ENCODE measurements around the gene PDZD7. TPM values are rescaled to one million over a fixed set of nuclear protein-coding genes. Genes with fewer than 3 reads are reported as not detected.

PDZD7 gene
- polyA plus RNA-seq, 1 of the 3 experiments (the other 2 are of a cell fraction): 1.9 TPM

GRCh38 chr10:100969187-100970075 lies 61.5 kb downstream of the PDZD7 start, which contains the start of gene SEMA4G:
Gene SEMA4G (plus strand): TSS chr10:100969504. CDS start chr10:100972913, 3,409 bp downstream.
- Histone ChIP-seq H3K9me3 (no peaks in the 10 kb centered on the region), H3K79me2 (ENCODE audit: insufficient read depth) (no peaks in the 10 kb centered on the region), H3K27me3 (ENCODE audit: insufficient read depth) (no peaks in the 10 kb centered on the region), H3K9me2 (no peaks in the 10 kb centered on the region), H3K4me3 (ENCODE audit: low read depth in 2 of 2, low read length in 1 of 2) (peak within 1 kb of the TSS; percentile 79 to 82), H3K36me3 (replicated peaks in 1 of 2; ENCODE audit: control insufficient read depth in 1 of 2, insufficient read depth in 2 of 2, low read length in 1 of 2) (peaks cover 11 to 23% of the 10 kb centered on the region in 2 experiments), H2AFZ (ENCODE audit: low read depth) (peak within 1 kb of the TSS; percentile 85), H3F3A (replicated peaks; ENCODE audit: insufficient read depth) (peaks cover 3% of the 10 kb centered on the region), H3K27ac (ENCODE audit: low read depth in 2 of 2, low read length in 1 of 2) (peak within 1 kb of the TSS in 1 of 2 experiments; percentile 53; a peak in 1 of 4 replicates), H3K4me2 (peak within 1 kb of the TSS; percentile 99), H3K4me1 (ENCODE audit: control insufficient read depth in 1 of 2, insufficient read depth in 2 of 2, low read depth in 1 of 2, low read length in 1 of 2) (peaks cover 4 to 19% of the 10 kb centered on the region in 2 experiments; a peak in 2 of 4 replicates), H3K9ac (peak within 1 kb of the TSS; percentile 61), H4K20me1 (ENCODE audit: insufficient read depth) (no peaks in the 10 kb centered on the region)
- ChIA-PET CTCF (interaction anchor here (0.5 to 3.4 kb wide), 21 partner anchors 12 to 250 kb away, joined by 3 to 24 read pairs (median 4); partner anchors contain the start of gene LZTS2), POLR2A (no interaction called here)
- 8% methylated on average over 20 of the region's 70 CpGs for WGBS (ENCODE audit: low lambda C conversion rate)
- TF ChIP-seq, protein P1, sequence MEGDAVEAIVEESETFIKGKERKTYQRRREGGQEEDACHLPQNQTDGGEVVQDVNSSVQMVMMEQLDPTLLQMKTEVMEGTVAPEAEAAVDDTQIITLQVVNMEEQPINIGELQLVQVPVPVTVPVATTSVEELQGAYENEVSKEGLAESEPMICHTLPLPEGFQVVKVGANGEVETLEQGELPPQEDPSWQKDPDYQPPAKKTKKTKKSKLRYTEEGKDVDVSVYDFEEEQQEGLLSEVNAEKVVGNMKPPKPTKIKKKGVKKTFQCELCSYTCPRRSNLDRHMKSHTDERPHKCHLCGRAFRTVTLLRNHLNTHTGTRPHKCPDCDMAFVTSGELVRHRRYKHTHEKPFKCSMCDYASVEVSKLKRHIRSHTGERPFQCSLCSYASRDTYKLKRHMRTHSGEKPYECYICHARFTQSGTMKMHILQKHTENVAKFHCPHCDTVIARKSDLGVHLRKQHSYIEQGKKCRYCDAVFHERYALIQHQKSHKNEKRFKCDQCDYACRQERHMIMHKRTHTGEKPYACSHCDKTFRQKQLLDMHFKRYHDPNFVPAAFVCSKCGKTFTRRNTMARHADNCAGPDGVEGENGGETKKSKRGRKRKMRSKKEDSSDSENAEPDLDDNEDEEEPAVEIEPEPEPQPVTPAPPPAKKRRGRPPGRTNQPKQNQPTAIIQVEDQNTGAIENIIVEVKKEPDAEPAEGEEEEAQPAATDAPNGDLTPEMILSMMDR (IDR thresholded peaks at IDR 0.05): peak; percentile 79
- TF ChIP-seq, protein P2, sequence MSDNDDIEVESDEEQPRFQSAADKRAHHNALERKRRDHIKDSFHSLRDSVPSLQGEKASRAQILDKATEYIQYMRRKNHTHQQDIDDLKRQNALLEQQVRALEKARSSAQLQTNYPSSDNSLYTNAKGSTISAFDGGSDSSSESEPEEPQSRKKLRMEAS (IDR thresholded peaks at IDR 0.05; ENCODE audit: low read depth): no peak; the same call in 1 of the 2 replicates
- TF ChIP-seq, protein P3, sequence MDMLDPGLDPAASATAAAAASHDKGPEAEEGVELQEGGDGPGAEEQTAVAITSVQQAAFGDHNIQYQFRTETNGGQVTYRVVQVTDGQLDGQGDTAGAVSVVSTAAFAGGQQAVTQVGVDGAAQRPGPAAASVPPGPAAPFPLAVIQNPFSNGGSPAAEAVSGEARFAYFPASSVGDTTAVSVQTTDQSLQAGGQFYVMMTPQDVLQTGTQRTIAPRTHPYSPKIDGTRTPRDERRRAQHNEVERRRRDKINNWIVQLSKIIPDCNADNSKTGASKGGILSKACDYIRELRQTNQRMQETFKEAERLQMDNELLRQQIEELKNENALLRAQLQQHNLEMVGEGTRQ (IDR thresholded peaks at IDR 0.05; ENCODE audit: borderline replicate concordance, low read depth, low read length): no peak
- TF ChIP-seq RAD21 (IDR thresholded peaks at IDR 0.05; ENCODE audit: low read length) (peak; percentile 24), NFIC (IDR thresholded peaks at IDR 0.05; ENCODE audit: borderline replicate concordance) (no peak), MXI1 (IDR thresholded peaks at IDR 0.05; ENCODE audit: low read depth, low read length) (peak; percentile 25; the same call in 1 of the 2 replicates), EP300 (IDR thresholded peaks at IDR 0.05; ENCODE audit: borderline replicate concordance in 1 of 2, low read depth in 1 of 2, low read length in 1 of 2) (no peak), SMC3 (IDR thresholded peaks at IDR 0.05; ENCODE audit: low read depth, low read length) (0 out of 2 replicates have a peak, but pooled peaks have one; percentile 14), MEF2A (IDR thresholded peaks at IDR 0.05; ENCODE audit: borderline replicate concordance, low read depth) (no peak), EZH2phosphoT487 (IDR thresholded peaks at IDR 0.05; ENCODE audit: borderline replicate concordance, low read depth) (no peak), RCOR1 (IDR thresholded peaks at IDR 0.05; ENCODE audit: low read length) (no peak), GATA2 (CRISPR knock-in tag; IDR thresholded peaks at IDR 0.05) (no peak)
- TF ChIP-seq, protein P4, sequence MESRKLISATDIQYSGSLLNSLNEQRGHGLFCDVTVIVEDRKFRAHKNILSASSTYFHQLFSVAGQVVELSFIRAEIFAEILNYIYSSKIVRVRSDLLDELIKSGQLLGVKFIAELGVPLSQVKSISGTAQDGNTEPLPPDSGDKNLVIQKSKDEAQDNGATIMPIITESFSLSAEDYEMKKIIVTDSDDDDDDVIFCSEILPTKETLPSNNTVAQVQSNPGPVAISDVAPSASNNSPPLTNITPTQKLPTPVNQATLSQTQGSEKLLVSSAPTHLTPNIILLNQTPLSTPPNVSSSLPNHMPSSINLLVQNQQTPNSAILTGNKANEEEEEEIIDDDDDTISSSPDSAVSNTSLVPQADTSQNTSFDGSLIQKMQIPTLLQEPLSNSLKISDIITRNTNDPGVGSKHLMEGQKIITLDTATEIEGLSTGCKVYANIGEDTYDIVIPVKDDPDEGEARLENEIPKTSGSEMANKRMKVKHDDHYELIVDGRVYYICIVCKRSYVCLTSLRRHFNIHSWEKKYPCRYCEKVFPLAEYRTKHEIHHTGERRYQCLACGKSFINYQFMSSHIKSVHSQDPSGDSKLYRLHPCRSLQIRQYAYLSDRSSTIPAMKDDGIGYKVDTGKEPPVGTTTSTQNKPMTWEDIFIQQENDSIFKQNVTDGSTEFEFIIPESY (IDR thresholded peaks at IDR 0.05; ENCODE audit: borderline replicate concordance, low read depth): no peak
- TF ChIP-seq, protein P5, sequence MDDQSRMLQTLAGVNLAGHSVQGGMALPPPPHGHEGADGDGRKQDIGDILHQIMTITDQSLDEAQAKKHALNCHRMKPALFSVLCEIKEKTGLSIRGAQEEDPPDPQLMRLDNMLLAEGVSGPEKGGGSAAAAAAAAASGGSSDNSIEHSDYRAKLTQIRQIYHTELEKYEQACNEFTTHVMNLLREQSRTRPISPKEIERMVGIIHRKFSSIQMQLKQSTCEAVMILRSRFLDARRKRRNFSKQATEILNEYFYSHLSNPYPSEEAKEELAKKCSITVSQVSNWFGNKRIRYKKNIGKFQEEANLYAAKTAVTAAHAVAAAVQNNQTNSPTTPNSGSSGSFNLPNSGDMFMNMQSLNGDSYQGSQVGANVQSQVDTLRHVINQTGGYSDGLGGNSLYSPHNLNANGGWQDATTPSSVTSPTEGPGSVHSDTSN (IDR thresholded peaks at IDR 0.05): no peak
- peak; percentile 97 for DNase-seq
